Measurements from ENCODE around the gene SOX5.

Gene SOX5

GRCh38 chr12:23949348-23950209 is at the start of gene SOX5:
TSS of gene SOX5 (minus strand) at chr12:23949670. CDS start at chr12:23949601, 69 bp downstream.
- no peak for DNase-seq

- no peak for DNase-seq
Measured at GRCh38 chr12:23987046-23987445, 37.6 kb upstream of the SOX5 start.

DNA sequence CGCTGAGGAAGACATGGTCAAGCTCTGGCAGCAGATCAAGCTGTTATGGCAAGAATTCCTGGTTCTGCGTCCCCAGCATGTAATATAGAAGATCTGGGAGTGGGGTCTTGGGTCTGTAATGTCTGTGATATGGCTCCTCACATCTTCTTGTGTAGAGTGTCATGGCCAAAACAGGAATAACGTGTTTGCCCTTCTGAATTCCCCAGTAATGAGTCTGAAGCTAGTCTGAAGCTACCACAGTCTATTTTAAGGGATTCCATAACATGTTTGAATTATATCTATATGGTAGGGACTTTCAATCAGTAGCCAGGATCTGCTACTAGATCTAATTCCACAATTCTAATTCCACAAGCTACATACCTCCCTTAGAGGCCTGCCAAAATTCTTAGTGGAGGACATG is 31.4 kb upstream of the SOX5 start:
- no peak for DNase-seq

GRCh38 chr12:23964812-23965211 is 15.3 kb upstream of the SOX5 start:
- DNase-seq = no peak

- DNase-seq = no peak
Measured at GRCh38 chr12:23959826-23960225, 10.4 kb upstream of the SOX5 start.

- DNase-seq = no peak
Measured at GRCh38 chr12:23954332-23954731, 4.9 kb upstream of the SOX5 start.

GRCh38 chr12:23952071-23952470 is 2.6 kb upstream of the SOX5 start:
- no peak for DNase-seq

DNA sequence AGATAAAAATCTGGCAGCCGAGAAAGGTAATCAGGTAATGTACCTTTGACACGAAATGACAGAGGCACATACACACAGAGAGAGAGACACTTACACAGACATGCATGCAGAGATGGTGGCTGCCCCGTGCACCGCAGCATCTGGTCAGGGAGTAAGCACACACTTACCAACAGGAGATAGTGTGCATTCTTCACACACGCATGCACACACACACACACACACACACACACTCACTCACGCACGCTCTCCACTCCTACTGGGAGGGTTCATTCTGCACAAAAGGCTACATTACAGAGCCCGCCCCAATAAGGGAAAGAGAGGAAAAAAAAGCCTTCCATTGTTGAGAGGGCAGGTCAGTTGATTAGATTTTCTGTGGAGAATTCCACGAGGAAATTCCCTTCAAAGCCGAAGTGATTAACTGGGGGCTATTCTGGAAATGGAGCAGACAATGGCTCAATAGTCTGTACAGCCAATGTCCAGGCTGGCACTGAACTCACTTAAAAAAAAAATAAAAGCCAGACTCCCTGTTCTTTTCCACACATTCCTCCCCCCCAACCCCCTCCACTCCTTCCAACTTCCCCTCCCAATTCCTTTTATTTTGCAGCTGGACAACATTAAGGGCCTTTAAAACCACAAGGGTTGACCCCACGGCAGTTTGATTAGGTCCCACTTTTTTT is 1.4 kb upstream of the SOX5 start:
- no peak for DNase-seq

- DNase-seq = no peak
Measured at GRCh38 chr12:23950210-23950774, 822 bp upstream of the SOX5 start.

DNA sequence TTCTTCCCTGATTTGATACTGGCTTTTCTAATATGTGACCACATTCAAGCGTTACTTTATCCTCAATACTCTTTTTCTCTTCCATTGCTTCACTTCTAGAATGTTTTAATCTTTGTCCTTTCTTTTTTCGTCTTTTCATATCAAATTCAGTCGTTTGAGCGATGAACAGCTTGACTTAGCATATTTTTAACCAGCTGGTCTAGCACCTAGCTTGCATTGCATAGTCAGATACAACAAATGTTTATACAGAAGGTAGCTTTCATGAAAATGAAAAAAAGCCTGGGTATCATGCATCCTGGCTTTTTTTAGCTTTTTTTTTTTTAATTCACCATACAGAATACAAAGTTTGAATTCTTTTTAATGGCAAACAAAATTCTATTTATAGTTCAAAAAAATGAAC is 1.2 kb downstream of the SOX5 start:
- no peak for DNase-seq

- no peak for DNase-seq
Measured at GRCh38 chr12:23947395-23947794, 2.1 kb downstream of the SOX5 start.

DNA sequence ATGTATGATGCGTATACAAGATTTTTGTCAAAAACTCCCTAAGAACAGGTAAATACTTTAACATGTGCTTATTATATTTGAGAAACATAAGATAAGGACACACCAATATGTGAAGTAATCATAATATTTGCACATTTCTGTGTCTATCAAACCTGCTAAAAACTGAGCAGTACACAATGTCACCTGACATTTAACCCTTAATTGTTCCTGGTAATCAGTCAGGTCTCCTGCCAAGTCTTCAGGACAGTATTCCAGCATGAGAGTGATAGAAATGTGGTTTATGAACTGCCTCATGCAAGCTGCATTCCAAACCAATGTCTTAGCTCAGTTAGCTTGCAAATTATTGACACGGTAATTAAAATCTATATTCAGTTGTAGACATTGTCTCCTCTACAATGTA is 4.2 kb downstream of the SOX5 start:
- no peak for DNase-seq

DNA sequence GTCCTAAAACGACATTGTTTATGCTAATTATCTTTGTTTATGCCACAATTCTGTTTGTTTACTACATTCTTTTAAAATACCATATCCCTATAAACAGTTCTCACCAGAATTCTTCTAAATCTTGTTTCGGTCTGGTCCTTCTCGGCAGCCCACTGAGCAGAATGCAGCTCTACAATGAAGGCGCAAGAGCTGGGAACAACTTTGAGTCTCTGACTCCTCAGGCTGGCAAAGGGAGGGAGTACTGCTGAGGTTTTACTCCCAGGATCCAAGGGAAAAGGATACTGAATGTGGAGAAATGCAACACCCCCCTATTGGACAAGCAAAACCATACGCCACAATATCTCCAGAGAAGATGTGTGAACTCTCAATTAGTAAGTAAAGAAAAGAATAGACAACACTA is 5.4 kb downstream of the SOX5 start:
- no peak for DNase-seq

GRCh38 chr12:23942841-23943240 is 6.6 kb downstream of the SOX5 start:
- DNase-seq = no peak

GRCh38 chr12:23941780-23942179 is 7.7 kb downstream of the SOX5 start:
- no peak for DNase-seq

DNA sequence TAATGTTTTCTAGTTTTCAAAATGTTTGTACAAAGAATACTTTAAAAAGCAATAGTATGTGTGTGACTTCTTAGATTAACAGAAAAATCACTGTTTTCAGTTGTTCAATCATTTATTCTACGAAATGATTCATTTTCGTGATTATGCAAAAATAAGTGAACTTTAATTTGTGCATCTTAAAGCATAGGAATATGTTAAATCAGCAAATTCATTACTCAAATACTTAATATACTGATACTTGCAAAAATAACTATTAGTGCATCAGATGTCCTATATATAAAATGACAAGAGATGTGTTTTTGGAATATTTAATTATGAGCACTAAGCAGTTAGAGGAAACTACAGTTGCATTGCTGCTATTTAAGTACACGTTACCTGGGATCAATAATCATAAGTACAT is 11.0 kb downstream of the SOX5 start:
- DNase-seq = no peak

- no peak for DNase-seq
Measured at GRCh38 chr12:23931176-23931575, 18.3 kb downstream of the SOX5 start.

DNA sequence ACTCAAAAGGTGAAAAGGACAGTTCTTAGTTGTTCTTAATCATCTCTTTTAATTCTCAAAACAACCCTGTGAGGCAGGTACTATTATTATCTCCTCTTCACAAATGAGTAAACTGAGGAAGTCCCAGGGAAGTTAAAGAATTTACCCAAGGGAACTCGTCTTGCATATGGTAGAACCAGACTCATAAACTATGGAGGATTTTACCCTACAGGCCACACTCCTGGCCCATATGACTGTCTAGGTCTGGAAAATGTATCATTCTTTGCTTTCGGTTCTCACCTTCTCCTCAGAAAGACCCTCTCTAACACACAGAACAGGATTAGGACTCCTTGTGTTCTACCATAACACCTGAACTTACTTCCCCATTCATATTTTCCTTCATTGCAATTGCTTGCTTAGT is 18.9 kb downstream of the SOX5 start:
- DNase-seq = no peak

DNA sequence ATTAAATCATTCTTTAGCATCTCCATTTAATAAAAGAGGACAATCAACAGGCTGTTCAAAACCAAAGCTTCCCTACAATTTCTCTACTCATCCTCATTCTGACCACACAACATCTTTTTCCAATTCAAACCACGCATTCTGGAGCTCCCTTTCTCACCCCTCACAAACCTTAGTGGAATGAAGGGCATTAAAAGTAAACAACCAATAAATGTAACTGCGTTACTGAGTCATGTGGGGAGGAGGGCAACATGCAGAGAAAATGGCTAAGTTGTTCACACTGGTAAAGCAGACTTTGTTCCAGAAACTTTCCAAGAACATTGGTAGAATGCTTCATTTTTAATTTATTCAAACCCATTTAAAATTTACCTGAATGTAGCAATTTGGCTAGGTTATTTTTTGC is 19.6 kb downstream of the SOX5 start:
- no peak for DNase-seq

DNA sequence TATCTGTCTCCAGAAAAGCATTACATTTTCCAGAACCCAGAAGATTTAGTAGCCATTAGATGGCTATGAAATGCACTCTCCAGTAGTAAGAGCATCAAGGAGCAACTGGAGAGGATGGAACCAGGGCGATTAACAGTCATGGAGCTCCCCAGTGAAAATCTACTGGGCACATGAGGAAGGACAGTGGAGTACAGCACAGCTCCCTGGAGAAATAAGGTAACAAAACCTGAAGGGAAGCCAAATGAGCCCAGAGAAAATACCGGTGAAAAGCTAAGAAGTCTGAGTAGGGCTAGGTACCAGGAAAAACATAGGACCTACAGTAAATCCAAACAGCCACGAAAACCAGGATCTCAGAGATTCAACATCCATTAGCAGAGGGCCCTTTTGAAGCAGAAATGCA is 21.6 kb downstream of the SOX5 start:
- no peak for DNase-seq

DNA sequence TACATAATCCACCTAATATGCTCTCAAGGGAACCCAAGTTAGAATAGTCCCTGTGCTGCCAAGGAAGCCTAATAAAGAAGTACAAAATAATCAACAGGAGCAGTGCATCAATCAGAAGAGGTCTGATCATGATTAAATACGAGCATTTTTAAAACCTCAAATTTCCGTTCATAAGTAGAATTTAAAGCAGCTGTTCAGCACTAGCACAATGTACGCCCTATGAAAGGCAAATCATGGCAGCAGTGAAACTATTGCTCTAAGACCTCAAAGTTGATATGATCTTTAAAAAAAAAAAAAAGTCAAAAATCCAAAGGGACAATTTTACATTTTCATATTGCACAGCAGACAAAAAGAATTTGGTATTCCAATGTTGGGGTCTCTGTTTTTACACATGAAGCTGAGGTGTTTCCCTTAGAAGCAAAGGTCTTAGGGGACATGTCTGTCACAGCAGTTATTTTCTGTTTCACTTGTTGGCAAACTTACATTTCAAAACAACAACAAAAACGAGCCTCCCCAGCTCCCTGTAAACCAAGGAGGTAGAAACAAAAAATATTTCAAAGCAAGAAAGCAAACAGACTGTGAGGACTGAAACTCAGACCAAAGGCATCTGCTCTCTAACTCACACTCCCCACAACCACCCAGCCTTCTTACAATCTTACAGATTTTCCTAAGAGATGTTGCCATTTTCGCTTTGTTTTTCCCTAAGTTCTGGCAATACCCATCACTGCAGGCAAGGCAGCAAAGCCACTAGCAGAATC is 28.2 kb downstream of the SOX5 start:
- DNase-seq = no peak

DNA sequence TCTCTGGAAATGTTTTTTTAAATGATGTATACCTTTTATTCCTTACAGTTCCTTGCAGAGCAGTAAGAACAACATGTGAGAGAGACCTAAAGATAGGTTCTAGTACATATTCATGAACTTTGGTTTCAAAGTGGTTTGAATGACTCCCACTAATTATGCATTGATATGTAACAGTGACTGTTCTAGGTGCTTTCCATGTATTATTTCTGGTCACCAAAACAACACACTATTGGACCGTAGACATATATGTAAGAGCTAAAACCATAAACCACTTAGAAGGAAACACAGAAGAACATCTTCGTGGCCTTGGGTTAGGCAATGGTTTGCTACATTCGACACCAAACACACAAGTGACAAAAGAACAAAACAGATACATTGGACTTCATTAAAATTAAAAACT is 37.9 kb downstream of the SOX5 start:
- no peak for DNase-seq

- DNase-seq = no peak
Measured at GRCh38 chr12:23909551-23909950, 39.9 kb downstream of the SOX5 start.
